Cardiac fibroblast (primary cell): Measurements from ENCODE around the gene SLC8A1.

ENCODE experiments used
- DNase-seq, 2 donors: peaks; one replicate each; pipeline versions ENCODE4 v3.0.0 to v3.0.0-alpha.2; 2010; ENCODE audit warnings: low read depth in 2 of 2
- H3K4me3 ChIP-seq, 2 donors: replicated peaks in 1 of 2; 1 replicate in 1 of 2; 2 replicates in 1 of 2; pipeline ENCODE4 v1.5.1; 2011; ENCODE audit warnings: low read depth in 2 of 2, low read length in 2 of 2, mild to moderate bottlenecking in 2 of 2, moderate library complexity in 1 of 2
- CTCF ChIP-seq: IDR thresholded peaks from one replicate; pipeline ENCODE4 v1.5.1; 2011; ENCODE audit warnings: low read depth, mild to moderate bottlenecking, low read length, inconsistent platforms

Gene SLC8A1

DNA sequence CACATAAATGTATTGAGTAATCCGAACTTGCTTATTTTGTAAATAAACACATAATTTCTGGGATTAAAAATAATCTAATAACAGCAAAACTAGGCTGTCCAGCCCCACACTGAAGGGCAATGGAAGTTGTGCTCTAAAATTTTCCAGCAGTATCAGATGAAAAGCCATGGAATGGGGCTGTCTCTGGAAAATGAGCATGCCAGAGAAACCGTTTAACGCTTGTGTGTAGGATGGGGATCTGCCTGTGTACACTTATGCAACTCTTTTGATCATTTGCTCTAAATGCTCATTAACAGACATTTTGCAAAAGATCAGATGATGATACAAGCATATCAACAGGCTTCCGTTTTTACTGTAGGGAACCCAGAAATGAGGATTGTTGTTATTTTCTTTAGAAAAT is 177.6 kb downstream of the SLC8A1 start:
- DNase-seq: no peak
- TF ChIP-seq CTCF: no peak
- no peak overlapping the region for H3K4me3 ChIP-seq

DNA sequence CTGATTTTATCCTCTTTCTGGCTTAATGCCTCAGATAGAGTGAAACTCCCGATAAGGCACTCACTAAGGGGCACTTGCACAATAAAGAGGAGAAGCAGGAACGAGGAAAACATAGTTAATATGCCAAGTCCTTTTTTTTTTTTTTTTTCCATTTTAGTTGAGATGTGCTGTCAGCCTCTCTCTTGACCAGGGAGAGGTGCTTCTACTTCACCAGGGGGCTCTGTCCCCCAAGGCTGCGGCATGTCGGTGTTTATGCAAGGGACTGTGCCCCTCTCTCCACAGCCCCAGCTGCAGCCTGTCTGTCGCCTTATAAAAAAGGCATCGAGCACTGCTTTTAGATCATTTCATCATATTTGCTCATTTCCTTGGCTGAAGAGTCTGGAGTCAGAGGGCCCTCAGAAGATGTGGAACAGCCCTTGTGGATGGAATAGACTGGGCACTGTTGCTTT is 178.1 kb downstream of the SLC8A1 start:
- no peak for TF ChIP-seq CTCF
- DNase-seq: peak in 1 of 2 donors; percentile 65
- H3K4me3 ChIP-seq: no peak overlapping the region

- no peak for TF ChIP-seq CTCF
- no peak for DNase-seq
- no peak overlapping the region for H3K4me3 ChIP-seq
Observed at GRCh38 chr2:40271094-40271493, 180.8 kb downstream of the SLC8A1 start.

- no peak overlapping the region for H3K4me3 ChIP-seq
- no peak for DNase-seq
- no peak for TF ChIP-seq CTCF
Observed at GRCh38 chr2:40270372-40270771, 181.5 kb downstream of the SLC8A1 start.

DNA sequence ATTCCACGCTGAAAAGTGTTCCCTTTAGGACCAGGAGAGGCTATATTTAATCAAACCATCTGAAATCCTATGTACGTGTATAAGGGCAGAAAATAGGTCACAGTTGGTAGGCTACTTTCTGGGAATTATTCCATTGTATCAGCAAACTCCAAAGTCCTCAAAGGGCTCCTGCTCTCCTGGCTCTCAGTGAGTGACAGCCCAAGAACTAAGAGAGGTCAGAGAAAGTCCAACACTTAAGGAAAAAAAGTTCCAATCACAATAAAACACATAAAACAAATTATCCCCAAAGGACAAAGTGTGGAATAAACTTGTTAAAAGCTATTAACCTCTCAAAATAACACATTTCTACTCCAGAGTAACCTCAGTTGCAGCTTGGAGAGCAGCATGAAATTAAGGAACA is 183.3 kb downstream of the SLC8A1 start:
- no peak for DNase-seq
- no peak overlapping the region for H3K4me3 ChIP-seq
- no peak for TF ChIP-seq CTCF

GRCh38 chr2:40266201-40266600 is 185.7 kb downstream of the SLC8A1 start:
- DNase-seq: no peak
- H3K4me3 ChIP-seq: no peak overlapping the region
- no peak for TF ChIP-seq CTCF

DNA sequence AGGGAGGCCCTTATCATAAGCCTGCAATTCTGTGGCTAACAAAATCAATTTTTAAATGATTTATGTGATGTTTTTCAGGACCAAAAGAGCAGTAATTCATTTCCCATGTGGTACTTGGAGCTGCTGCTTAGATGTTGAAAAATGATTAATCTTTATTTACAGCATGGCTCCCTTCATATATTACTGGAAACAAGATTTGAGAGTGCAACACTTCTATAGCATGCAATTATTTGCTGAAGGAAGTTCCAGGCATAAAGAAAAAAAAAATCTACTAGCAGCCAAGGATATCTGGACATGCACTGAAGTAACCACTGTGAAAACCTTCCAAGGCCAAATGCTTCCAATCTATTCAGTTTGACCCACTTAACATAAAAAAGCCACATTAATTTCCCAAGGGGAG is 186.3 kb downstream of the SLC8A1 start:
- no peak for TF ChIP-seq CTCF
- H3K4me3 ChIP-seq: no peak overlapping the region
- DNase-seq: no peak
